SH-SY5Y (cell line): ENCODE results near the gene PLEKHN1.

Experiments used
- GATA2 ChIP-seq: IDR thresholded peaks from 2 replicates; pipeline ENCODE4 v1.6.1; 2011; ENCODE audit warnings: mild to moderate bottlenecking, low read depth, low read length
- GATA3 ChIP-seq: IDR thresholded peaks from 2 replicates; pipeline ENCODE4 v1.6.1; 2011; ENCODE audit warnings: low read depth, mild to moderate bottlenecking, low read length, moderate library complexity

PLEKHN1 gene

DNA sequence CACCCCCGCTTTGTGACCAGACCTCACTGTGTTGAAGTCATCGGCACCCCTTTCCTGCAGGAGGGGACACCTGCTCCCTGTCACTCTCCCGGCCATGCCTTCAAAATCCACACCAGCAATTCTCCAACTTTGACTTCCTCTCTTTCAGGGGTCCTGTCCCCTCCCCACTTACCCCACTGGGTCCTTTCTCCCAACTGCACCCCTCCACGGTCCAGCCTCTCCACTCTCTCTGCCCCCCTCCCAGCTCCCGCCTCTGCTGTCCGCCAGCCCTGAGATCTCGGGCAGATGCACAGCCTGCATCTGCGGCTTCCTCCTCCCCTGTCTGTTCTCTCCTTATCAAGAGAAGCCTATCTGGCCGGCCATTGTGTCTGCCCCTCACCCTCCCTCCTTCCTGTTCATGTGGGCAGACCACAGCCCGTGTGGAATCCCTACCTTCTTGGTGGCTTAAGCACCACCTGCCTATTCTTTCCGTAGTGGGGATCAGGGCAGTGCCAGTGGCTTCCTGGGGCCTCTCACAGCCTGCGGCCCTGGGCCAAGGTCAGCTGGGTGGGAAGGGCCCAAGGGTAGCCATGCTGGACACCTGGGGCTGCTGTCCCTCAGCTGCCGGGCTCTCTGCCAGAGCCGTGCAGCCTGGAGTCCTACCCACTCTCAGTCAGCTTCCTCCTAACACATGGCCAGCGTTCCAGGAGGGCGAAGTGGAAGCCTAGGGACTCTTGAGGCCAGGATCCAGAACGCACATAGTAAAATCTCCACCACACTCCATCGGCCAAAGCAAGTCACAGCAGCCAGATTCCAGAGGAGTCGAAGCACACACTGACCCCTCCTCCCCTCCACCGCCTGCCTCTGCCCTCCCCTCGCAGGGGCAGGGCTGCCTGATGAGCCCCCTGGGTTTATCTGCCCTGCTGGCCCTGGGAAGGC is 38.8 kb downstream of the PLEKHN1 start:
- no peak for TF ChIP-seq GATA3
- peak; percentile 89 for TF ChIP-seq GATA2

DNA sequence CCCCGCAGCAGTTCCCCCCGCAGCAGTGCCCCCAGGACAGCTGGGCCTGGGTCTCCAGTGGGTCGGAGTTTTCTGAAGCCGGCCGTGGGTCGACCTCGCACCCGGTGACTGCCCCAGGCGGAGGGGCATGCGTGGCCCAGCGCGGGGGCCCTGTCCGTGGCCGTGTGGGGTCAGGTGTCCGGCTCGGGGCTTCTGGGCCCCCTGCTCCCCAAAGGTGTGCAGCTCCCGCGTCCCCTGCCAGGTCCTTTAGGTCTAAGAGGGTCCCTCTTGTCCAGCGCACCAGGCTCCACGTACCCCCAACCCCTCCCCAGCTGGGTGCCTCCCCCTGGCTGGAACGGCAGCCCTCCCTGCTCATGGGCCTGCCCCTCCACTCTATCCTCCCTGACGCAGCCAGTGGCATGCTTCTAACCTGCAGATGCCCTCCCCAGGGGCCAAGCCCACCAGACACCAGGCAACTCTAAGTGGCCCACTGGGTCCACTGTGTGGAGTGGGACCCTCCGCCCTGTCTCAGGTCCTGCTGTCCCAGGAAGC is 39.6 kb downstream of the PLEKHN1 start:
- TF ChIP-seq GATA3 (no peak), GATA2 (no peak)

DNA sequence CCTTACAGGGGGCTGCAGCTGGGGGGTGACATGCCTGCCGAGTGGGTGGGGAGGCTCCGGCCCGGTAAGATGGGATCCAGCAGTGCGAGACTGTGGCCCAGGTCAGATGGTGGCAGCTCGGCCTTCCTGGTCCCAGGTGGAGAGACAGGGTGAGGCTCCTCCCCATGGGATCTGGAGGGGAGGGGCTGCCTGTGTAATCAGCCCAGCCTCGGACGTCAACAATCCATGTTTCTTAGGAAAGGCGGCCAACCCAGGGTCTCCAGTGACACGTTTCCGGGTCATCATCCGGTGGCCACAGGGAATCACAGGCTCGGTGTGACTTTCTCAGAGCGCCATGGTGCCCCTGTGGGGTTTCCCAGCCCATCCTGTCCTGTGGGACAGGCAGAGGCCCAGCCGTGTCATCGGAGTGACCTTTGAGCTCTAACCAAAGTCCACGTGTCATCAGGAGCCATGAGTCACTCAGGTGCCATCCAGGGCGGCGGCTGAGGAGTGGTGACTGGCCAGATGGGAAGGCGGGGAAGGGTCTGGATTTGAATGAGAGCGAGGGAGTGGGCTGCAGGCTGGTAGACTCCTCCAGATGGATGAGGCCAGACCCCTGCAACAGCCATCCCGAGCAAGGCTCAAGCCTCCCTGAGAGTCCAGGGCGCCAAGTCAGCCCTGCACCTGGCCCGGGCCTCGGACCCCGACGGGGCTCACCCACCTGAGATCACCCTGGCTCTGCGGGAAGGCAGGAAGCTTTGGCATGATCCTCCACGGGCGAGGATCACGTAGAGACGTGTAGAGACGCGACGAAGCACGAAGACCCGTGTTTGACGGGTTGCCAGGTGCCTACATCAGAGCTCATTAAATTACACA is 40.2 kb downstream of the PLEKHN1 start:
- TF ChIP-seq GATA3 (no peak), GATA2 (no peak)

DNA sequence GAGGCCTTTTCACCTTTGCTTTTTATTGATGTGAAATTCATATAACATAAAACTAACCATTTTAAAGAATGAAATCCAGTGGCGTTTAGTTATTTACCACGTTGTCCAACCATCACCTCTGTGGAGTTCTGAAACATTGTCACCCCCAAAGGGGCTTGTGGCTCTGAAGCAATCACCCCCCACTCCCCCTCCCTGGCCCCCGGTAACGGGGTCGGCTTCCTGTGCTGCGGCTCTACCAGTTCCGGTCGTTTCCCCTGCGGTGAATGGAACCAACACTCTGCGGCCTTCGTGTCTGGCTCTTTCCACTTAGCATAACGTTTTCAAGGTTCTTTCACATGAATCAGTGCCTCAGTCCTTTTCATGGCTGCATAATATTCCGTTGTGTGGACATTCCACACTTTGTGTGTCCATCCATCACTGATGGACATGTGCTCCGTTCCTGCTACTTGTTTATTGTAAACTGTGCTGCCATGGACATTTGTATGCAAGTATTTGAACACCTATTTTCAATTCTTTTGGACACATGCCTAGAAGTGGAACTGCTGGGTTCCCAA is 45.2 kb downstream of the PLEKHN1 start:
- no peak for TF ChIP-seq GATA3

DNA sequence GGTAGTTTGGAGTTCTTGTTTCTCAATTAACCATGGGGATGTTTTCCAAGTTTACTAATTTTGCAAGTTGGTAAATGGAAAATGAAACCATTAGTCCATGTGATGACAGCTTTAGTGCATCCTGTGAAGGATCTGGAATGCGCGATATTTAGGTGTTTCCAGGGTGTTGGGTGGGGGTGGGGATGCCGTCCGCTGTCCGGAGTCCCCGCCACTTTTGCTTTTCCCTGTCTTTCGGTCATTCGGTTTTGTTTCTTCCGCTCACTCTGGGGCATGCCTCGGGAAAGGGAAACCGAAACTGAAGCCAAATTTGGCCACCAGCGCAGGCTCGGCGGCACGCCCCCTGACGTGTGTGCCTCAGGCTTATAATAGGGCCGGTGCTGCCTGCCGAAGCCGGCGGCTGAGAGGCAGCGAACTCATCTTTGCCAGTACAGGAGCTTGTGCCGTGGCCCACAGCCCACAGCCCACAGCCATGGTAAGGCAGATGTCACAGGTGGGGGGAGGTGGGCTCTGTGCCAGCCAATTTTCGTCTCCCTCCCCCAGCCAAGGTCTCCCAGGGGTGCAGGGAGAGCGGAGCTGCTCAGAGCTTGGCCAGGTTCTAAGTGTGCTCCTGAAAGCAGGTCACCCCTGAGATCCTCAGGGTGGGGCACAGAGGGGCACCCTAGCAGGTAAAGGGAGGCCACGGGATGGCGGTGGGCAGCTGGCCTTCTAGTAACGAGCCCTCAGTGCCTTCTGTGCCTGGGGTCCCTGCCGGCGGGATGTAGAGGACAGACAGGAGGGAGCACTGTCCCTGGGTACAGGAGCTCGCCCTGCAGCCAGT is 47.0 kb downstream of the PLEKHN1 start, which contains the start of gene ISG15:
Gene ISG15 (plus strand): TSS at position 393 of the 817 bp plus-strand sequence. CDS start 77 bp downstream, at position 470.
- no peak for TF ChIP-seq GATA3
- TF ChIP-seq GATA2, result no peak

DNA sequence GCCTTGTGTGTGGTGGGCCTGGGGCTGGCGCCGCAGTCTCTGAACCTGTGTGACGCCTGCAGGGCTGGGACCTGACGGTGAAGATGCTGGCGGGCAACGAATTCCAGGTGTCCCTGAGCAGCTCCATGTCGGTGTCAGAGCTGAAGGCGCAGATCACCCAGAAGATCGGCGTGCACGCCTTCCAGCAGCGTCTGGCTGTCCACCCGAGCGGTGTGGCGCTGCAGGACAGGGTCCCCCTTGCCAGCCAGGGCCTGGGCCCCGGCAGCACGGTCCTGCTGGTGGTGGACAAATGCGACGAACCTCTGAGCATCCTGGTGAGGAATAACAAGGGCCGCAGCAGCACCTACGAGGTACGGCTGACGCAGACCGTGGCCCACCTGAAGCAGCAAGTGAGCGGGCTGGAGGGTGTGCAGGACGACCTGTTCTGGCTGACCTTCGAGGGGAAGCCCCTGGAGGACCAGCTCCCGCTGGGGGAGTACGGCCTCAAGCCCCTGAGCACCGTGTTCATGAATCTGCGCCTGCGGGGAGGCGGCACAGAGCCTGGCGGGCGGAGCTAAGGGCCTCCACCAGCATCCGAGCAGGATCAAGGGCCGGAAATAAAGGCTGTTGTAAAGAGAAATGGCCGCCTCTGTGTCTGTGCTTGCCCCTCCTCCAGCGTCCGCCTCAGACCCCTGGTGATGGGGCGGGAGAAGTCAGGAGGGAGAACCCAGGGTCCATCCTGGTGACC is 47.8 kb downstream of the PLEKHN1 start:
- TF ChIP-seq GATA2 (no peak), GATA3 (no peak)

DNA sequence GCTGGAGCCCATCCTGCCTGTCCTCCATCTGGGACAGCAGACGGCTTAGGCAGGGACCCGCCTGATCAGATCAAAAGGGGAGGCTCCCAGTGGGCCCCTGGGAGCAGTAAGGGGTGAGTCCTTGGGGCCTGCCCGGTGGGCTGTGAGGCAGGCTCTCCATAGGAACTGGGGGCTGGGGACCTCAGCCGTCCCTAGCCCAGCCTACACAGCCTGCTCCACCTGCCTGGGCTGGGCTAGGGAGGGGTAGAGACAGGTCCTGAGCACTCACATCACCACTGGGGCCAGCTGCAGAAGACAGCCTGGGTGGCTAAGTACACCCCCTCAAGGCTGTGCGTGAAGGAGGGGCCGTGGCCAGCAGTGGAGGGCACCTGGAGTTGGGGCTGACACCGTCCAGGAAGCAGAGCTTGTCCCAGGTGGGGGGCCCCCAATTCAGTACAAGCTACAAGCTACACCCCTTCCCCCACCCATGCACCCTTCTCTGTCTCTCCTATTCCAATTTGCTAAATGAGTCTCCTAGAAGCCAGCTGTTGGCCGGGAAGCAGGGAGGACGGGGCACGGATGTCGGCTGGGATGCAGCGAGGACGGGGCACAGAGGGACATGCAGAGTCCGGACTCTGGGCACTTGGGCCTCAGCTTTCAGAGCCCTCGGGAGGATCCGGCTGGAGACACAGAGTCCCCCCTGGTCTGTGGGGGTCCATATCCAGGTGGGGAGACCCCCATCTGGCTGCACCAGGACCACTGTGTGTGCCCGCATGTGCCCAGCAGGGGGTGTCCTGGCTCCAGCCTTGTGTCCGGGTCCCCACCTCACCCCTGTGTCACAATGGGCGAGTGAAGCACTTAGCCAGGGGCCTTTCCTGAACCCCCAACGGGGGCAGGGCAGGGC is 48.8 kb downstream of the PLEKHN1 start:
- TF ChIP-seq GATA2, result no peak
- no peak for TF ChIP-seq GATA3

DNA sequence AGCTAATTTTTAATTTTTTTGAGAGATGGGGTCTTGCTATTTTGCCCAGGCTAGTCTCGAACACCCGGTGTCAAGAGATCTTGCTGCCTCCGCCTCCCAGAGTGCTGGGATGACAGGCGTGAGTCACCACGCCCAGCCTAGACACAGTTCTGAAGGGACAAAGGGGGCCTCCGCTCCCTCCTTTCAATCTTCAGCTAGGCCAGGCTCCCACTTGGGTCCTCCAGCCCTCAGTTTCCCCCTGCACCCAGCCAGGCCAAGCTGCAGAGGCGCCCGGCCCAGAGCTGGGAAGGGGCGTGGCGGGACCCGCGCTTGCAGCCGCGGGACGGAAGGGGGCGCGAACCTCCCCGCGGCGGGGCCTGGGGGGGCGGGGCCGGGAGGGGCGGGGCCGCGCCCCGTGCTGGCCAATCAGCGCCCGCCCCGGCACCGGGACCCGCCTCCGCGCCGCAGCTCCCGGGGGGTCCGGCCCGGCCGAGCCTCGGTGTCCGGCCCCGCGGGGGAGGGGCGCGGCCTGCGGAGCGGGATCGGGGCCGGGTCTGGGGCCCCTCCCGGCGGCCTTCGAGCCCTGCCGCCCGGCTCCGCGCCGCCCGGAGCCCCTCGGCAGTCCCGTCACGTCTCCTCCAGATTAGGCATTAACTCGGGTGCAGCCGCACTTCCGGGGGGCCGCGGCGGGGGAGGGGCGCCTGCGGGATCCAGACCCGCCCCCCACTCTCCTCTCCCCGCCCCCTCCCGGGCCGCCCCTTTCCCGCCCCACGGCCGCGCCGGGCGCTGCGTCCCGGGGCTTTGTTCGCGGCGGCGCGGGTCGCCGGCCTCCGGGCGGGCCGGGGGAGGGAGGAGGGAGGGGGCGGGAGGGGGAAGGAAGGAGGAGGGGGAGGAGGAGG is 53.1 kb downstream of the PLEKHN1 start:
- no peak for TF ChIP-seq GATA2
- TF ChIP-seq GATA3, result no peak

DNA sequence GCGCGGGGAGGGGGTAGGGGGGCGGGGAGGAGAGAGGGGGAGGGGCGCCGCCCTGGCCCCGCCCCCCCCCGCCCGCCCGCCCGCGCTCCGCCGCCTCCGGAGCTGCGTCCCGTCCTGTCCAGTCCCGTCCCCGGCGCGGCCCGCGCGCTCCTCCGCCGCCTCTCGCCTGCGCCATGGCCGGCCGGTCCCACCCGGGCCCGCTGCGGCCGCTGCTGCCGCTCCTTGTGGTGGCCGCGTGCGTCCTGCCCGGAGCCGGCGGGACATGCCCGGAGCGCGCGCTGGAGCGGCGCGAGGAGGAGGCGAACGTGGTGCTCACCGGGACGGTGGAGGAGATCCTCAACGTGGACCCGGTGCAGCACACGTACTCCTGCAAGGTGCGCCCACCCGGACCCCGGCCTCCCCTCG is 53.7 kb downstream of the PLEKHN1 start, which contains the start of gene AGRN:
Gene AGRN (plus strand): TSS at position 121 of the 405 bp plus-strand sequence. CDS start 53 bp downstream, at position 174.
- TF ChIP-seq GATA3 (no peak), GATA2 (no peak)

DNA sequence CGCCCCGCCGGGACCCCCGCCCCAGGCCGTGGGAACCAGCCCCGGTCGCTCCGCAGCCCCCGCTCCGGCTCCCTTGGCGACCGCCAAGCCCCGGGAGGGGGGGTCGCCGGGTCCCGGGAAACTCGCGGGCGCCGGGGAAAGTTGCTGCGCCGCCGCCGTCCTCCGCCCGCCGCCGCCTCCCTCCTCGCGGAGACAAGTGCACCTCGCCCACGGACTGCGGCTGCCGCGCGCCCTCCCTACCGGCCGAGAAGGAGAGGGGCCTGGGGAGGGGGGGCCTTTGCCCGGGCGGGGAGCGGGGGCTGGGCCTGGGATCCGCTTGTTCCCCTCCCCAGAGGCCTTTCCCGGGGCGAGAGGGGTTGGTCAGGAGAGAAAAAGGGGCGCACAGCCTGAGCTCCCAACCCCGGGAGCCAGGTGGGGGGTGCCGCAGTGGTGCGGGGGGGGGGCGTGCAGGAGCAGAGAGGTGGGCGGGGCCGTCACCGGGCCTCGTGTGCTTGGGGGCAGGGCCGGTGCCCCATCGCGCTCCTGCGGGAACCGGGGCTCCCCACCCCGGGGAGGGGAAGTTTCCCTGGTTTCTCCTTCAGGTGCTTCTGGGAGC is 54.2 kb downstream of the PLEKHN1 start:
- TF ChIP-seq GATA3 (no peak), GATA2 (no peak)
